K562 (cell line): ENCODE measurements around the gene TFCP2L1. TPM values are rescaled to one million over a fixed set of nuclear protein-coding genes. Genes with fewer than 3 reads are reported as not detected.

Experiments used
- ATAC-seq: fragments of 200-7000 bp; cut with Tn5 transposase; 3 replicates; pipeline ENCODE4 v1.9.1; 2020; ENCODE audit warnings: moderate library complexity
- BruUV-seq: library from RNA; stranded (reverse); fragments of 400-500 nt; replicated peaks from 2 replicates; lab custom pipeline; 2021; lab: Mats Ljungman, UMichigan
- CTCF ChIA-PET: fragments of 300-600 bp; formaldehyde crosslinking; extraction: SDS; loops from one replicate; lab custom pipeline; 2021; ENCODE audit warnings: low intra/inter-chr PET ratio; lab: Yijun Ruan, JAX
- POLR2A ChIA-PET: fragments of 300-600, 350-650 bp; sonication (Branson Sonifier 250); formaldehyde crosslinking; extraction: SDS; loops from one replicate; lab custom pipeline; 2021; ENCODE audit warnings: antibody characterized with exemption, inconsistent platforms; lab: Yijun Ruan, JAX
- DNase-seq, 4 experiments: peaks; one replicate each; pipeline versions ENCODE4 v3.0.0 to v3.0.0-alpha.2; 2011 to 2018; ENCODE audit warnings: low spot score in 3 of 4, mixed read lengths in 3 of 4; ENCODE audit errors: extremely low read depth in 1 of 4
- FAIRE-seq: peaks from 2 replicates; lab custom pipeline; 2011; peaks lifted over from hg19 to GRCh38; lab: Jason Lieb, UNC
- H2AFZ ChIP-seq: 2 replicates; pipeline ENCODE4 v1.6.0; 2011; ENCODE audit warnings: low read depth, low read length, control low read depth, inconsistent platforms
- H3K27ac ChIP-seq: fragments of 200-600 bp; 3 replicates; pipeline ENCODE4 v1.8.0; 2011; ENCODE audit warnings: low read depth, mild to moderate bottlenecking, control low read depth, inconsistent platforms, low read length, moderate library complexity, mixed read lengths; ENCODE audit errors: extremely low read depth
- H3K27me3 ChIP-seq, 2 experiments: fragments of 300-600 bp in 1 of 2; 2 replicates in 1 of 2; 3 replicates in 1 of 2; pipeline versions ENCODE4 v1.6.0 to v1.8.0; 2011; ENCODE audit warnings: inconsistent platforms in 2 of 2, low read length in 2 of 2, mild to moderate bottlenecking in 1 of 2, mixed read lengths in 1 of 2, moderate library complexity in 1 of 2; ENCODE audit not compliant: control insufficient read depth in 2 of 2, insufficient read depth in 2 of 2
- H3K36me3 ChIP-seq: fragments of 300-600 bp; 3 replicates; pipeline ENCODE4 v1.8.0; 2011; ENCODE audit warnings: mild to moderate bottlenecking, low read length, inconsistent platforms; ENCODE audit not compliant: control insufficient read depth, insufficient read depth
- H3K4me1 ChIP-seq, 2 experiments: fragments of 200-600 bp in 1 of 2; replicated peaks in 1 of 2; 2 replicates in 1 of 2; 3 replicates in 1 of 2; pipeline versions ENCODE4 v1.5.1 to v1.8.0; 2011; ENCODE audit warnings: inconsistent platforms in 2 of 2, low read length in 2 of 2, mild to moderate bottlenecking in 1 of 2, mixed read lengths in 1 of 2, moderate library complexity in 1 of 2; ENCODE audit not compliant: control insufficient read depth in 2 of 2, insufficient read depth in 2 of 2
- H3K4me2 ChIP-seq: 2 replicates; pipeline ENCODE4 v1.6.1; 2011; ENCODE audit warnings: low read length, control low read depth, inconsistent platforms, mixed read lengths; ENCODE audit not compliant: insufficient read depth
- H3K4me3 ChIP-seq: fragments of 200-600 bp; sonication (generic), shearing (Covaris generic); 2 replicates; pipeline ENCODE4 v1.5.1; 2016; ENCODE audit warnings: control low read depth, inconsistent platforms
- H3K79me2 ChIP-seq: fragments of 200-600 bp; 3 replicates; pipeline ENCODE4 v1.8.0; 2011; ENCODE audit warnings: low read length, inconsistent platforms; ENCODE audit not compliant: control insufficient read depth, insufficient read depth
- H3K9ac ChIP-seq, 2 experiments: 2 replicates each; pipeline versions ENCODE4 v1.6.0 to v1.6.1; 2011; ENCODE audit warnings: low read depth in 2 of 2, low read length in 2 of 2, control low read depth in 1 of 2, inconsistent platforms in 1 of 2, mild to moderate bottlenecking in 1 of 2, mixed read lengths in 1 of 2; ENCODE audit not compliant: insufficient read depth in 1 of 2
- H3K9me1 ChIP-seq: one replicate; pipeline ENCODE4 v1.6.0; 2011; ENCODE audit warnings: inconsistent platforms, mild to moderate bottlenecking, low read length, moderate library complexity; ENCODE audit not compliant: control insufficient read depth, insufficient read depth
- H3K9me3 ChIP-seq: replicated peaks from 2 replicates; pipeline ENCODE4 v1.5.1; 2011; ENCODE audit warnings: low read depth, low read length, inconsistent platforms; ENCODE audit not compliant: control insufficient read depth, insufficient read depth
- H4K20me1 ChIP-seq: replicated peaks from 2 replicates; pipeline ENCODE4 v1.6.1; 2011; ENCODE audit warnings: low read length, inconsistent platforms, mixed read lengths; ENCODE audit not compliant: control insufficient read depth, insufficient read depth
- ASH1L ChIP-seq: fragments of 450-650 bp; IDR thresholded peaks from 2 replicates; pipeline ENCODE4 v1.6.1; 2018; ENCODE audit warnings: borderline replicate concordance, mild to moderate bottlenecking, low read depth; ENCODE audit not compliant: partially characterized antibody
- CBX3 ChIP-seq, 2 experiments: IDR thresholded peaks; 1 replicate in 1 of 2; 2 replicates in 1 of 2; pipeline ENCODE4 v1.6.1; 2012; ENCODE audit warnings: inconsistent platforms in 2 of 2, low read length in 2 of 2, borderline replicate concordance in 1 of 2, control low read depth in 1 of 2
- CSDE1 ChIP-seq, 2 experiments: fragments of 450-650 bp; IDR thresholded peaks; 2 replicates each; pipeline ENCODE4 v1.6.1; 2016; ENCODE audit warnings: mild to moderate bottlenecking in 1 of 2
- HNRNPLL ChIP-seq: fragments of 200-400 bp; formaldehyde crosslinking; IDR thresholded peaks from 2 replicates; pipeline ENCODE4 v1.6.1; 2017; ENCODE audit warnings: low read length, low read depth, mild to moderate bottlenecking; ENCODE audit not compliant: poor library complexity, severe bottlenecking
- KHSRP ChIP-seq: fragments of 450-650 bp; IDR thresholded peaks from 2 replicates; pipeline ENCODE4 v1.6.1; 2017
- MYNN ChIP-seq, 2 experiments: sonication (generic); formaldehyde crosslinking in 1 of 2; IDR thresholded peaks; 2 replicates each; pipeline versions ENCODE4 v1.5.0 to v1.6.1; 2016 to 2020; ENCODE audit warnings: antibody characterized with exemption in 1 of 2, missing genetic modification reagents in 1 of 2
- NRF1 ChIP-seq, 2 experiments: fragments of 450-650 bp; IDR thresholded peaks in 1 of 2; conservative IDR thresholded peaks in 1 of 2; 2 replicates each; pipeline ENCODE4 v1.6.1; 2014; ENCODE audit warnings: mild to moderate bottlenecking in 2 of 2
- PHB ChIP-seq: fragments of 250-450 bp; sonication (Bioruptor Pico); IDR thresholded peaks from 2 replicates; pipeline ENCODE4 v1.5.0; 2021
- RBFOX2 ChIP-seq: fragments of 200-400 bp; formaldehyde crosslinking; IDR thresholded peaks from 2 replicates; pipeline ENCODE4 v1.6.1; 2017; ENCODE audit warnings: low read depth, mild to moderate bottlenecking, low read length, moderate library complexity
- RFX5 ChIP-seq: IDR thresholded peaks from 2 replicates; pipeline ENCODE4 v1.6.1; 2011; ENCODE audit warnings: low read depth, mild to moderate bottlenecking, improper control_type of control experiment, low read length
- TBP ChIP-seq: optimal IDR thresholded peaks from 2 replicates; pipeline ENCODE3; 2011; ENCODE audit warnings: low read depth, low read length, improper control_type of control experiment
- ZNF717 ChIP-seq: fragments of 250-450 bp; sonication (Bioruptor Pico); IDR thresholded peaks from 2 replicates; pipeline ENCODE4 v1.5.0; 2021
- ZNF740 ChIP-seq, 3 experiments: fragments of 200-800 bp in 1 of 3; sonication (Bioruptor generic) in 1 of 3; sonication (generic) in 1 of 3; formaldehyde crosslinking in 1 of 3; IDR thresholded peaks; 2 replicates each; pipeline versions ENCODE4 v1.6.1 to v1.8.0; 2016 to 2022; ENCODE audit warnings: mild to moderate bottlenecking in 2 of 3, missing compliant biosample characterization in 2 of 3, missing genetic modification characterization in 2 of 3, missing genetic modification reagents in 1 of 3
- WGBS: fragments of 100-300 bp; shearing (Covaris generic); methylation state at CpG from one replicate; pipeline ENCODE4 v1.1.6; 2016; ENCODE audit warnings: low coverage, mixed read lengths; ENCODE audit not compliant: insufficient coverage; ENCODE audit errors: missing lambda C conversion rate; 5-methylcytosine and 5-hydroxymethylcytosine counted together
- in situ Hi-C: fragments of 300-500 bp; cut with MboI; formaldehyde crosslinking; loops from 4 replicates; pipeline ENCODE4 v1.15.0; 2018; ENCODE audit warnings: inconsistent platforms, mixed read lengths
- intact Hi-C: fragments of 100-400 bp; cut with micrococcal nuclease; formaldehyde crosslinking; loops from 2 replicates; pipeline ENCODE4 v1.14.2; 2022
- polyA plus RNA-seq, 8 experiments: library from polyadenylated mRNA; depleted of rRNA in 4 of 8; stranded (reverse) in 5 of 8; unstranded in 3 of 8; fragments of >200 nt; fragmentation: Nextera tagmentation in 2 of 8; fragmentation: Illumina TruSeq in 1 of 8; extraction: Ambion mirVana in 2 of 8; extraction: Trizol in 1 of 8; gene quantifications; 2 replicates each; pipeline versions ENCODE4 v1.2.1 to v1.2.3, GENCODE V29; 2011 to 2014; ENCODE audit warnings: inconsistent platforms in 1 of 8, missing spikeins in 1 of 8
- total RNA-seq, 7 experiments: library from RNA; depleted of rRNA in 6 of 7; stranded (reverse); fragments of >200 nt in 6 of 7; fragmentation: Illumina TruSeq in 2 of 7; extraction: Trizol in 2 of 7; gene quantifications; 2 replicates each; pipeline versions ENCODE4 v1.2.1 to v1.2.3, GENCODE V29; 2011 to 2021; ENCODE audit warnings: low replicate concordance in 1 of 7
- TF ChIP-seq, protein P1 (sequence below): sonication (generic); formaldehyde crosslinking; IDR thresholded peaks from 2 replicates; pipeline ENCODE4 v1.8.0; 2022; ENCODE audit warnings: mild to moderate bottlenecking, missing genetic modification reagents
- TF ChIP-seq, protein P2 (sequence below): fragments of 450-650 bp; IDR thresholded peaks from 2 replicates; pipeline ENCODE4 v1.6.1; 2018; ENCODE audit not compliant: partially characterized antibody

Gene TFCP2L1
- total and polyA plus RNA-seq, 9 of the 15 experiments (the other 6 are each of a cell fraction or from before 2014, with no cell fraction given), result 0.08 to 1.00 (median 0.42) TPM

DNA sequence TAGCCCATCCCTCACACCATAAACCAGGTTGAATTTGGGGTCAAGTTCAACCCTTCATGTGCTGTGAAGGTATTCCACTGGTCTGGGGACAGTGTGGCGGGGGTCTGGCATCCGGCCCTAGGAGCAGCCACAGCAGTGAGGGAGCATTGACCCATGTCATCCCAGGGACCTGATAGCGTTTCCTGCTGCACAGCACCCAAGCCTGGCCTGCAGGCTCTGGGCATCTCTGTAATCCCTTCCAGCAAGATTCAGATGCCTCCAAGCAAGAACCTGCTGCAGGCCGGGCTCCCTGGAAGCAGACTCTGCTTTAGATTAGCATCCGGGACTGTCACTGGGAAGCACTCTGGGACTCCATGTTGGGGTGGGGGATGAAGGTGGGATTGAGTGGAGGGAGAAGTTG lies 90.4 kb downstream of the TFCP2L1 start:
- no peak overlapping the region for H3K27ac ChIP-seq
- no peak overlapping the region for H3K9ac ChIP-seq
- WGBS, result 2% methylated on average over 5 of the region's 5 CpGs
- in situ Hi-C loops, result no loop called here
- FAIRE-seq (no peak), DNase-seq (no peak), ATAC-seq (no peak)
- H3K4me3 ChIP-seq, result no peak overlapping the region
- intact Hi-C loops, result no loop called here
- H3K79me2 ChIP-seq, result no peaks in the 10 kb centered on the region
- no peaks in the 10 kb centered on the region for H3K36me3 ChIP-seq
- ChIA-PET CTCF (no interaction called here), POLR2A (no interaction called here)
- no peak overlapping the region for H2AFZ ChIP-seq
- H3K27me3 ChIP-seq, result peaks cover 28 to 66% of the 10 kb centered on the region in 2 experiments
- no TSS peak for BruUV-seq
- H3K4me2 ChIP-seq, result no peak overlapping the region
- no peaks in the 10 kb centered on the region; the same call in 1 of the 2 replicates for H4K20me1 ChIP-seq
- H3K9me3 ChIP-seq, result no peaks in the 10 kb centered on the region
- no peaks in the 10 kb centered on the region; a peak in 1 of 5 replicates for H3K4me1 ChIP-seq
- no peaks in the 10 kb centered on the region for H3K9me1 ChIP-seq
- TF ChIP-seq, protein P1, sequence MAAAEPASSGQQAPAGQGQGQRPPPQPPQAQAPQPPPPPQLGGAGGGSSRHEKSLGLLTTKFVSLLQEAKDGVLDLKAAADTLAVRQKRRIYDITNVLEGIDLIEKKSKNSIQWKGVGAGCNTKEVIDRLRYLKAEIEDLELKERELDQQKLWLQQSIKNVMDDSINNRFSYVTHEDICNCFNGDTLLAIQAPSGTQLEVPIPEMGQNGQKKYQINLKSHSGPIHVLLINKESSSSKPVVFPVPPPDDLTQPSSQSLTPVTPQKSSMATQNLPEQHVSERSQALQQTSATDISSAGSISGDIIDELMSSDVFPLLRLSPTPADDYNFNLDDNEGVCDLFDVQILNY (CRISPR knock-in tag), result no peak
- TF ChIP-seq RFX5 (no peak), MYNN (IDR thresholded peaks at IDR 0.05) (no peak), MYNN (CRISPR knock-in tag; IDR thresholded peaks at IDR 0.05) (no peak), KHSRP (no peak), TBP (no peak), ASH1L (no peak), RBFOX2 (no peak), CSDE1 (IDR thresholded peaks at IDR 0.05) (no peak), ZNF717 (CRISPR knock-in tag) (no peak), HNRNPLL (no peak), CBX3 (IDR thresholded peaks at IDR 0.05; ENCODE audit: borderline replicate concordance in 1 of 2, low read length in 2 of 2) (no peak), ZNF740 (CRISPR knock-in tag; IDR thresholded peaks at IDR 0.05) (no peak), ZNF740 (tag; IDR thresholded peaks at IDR 0.05) (no peak), PHB (no peak), NRF1 (conservative IDR thresholded peaks at IDR 0.05 in 1 of 2, IDR thresholded peaks at IDR 0.05 in 1 of 2) (no peak)
- TF ChIP-seq, protein P2, sequence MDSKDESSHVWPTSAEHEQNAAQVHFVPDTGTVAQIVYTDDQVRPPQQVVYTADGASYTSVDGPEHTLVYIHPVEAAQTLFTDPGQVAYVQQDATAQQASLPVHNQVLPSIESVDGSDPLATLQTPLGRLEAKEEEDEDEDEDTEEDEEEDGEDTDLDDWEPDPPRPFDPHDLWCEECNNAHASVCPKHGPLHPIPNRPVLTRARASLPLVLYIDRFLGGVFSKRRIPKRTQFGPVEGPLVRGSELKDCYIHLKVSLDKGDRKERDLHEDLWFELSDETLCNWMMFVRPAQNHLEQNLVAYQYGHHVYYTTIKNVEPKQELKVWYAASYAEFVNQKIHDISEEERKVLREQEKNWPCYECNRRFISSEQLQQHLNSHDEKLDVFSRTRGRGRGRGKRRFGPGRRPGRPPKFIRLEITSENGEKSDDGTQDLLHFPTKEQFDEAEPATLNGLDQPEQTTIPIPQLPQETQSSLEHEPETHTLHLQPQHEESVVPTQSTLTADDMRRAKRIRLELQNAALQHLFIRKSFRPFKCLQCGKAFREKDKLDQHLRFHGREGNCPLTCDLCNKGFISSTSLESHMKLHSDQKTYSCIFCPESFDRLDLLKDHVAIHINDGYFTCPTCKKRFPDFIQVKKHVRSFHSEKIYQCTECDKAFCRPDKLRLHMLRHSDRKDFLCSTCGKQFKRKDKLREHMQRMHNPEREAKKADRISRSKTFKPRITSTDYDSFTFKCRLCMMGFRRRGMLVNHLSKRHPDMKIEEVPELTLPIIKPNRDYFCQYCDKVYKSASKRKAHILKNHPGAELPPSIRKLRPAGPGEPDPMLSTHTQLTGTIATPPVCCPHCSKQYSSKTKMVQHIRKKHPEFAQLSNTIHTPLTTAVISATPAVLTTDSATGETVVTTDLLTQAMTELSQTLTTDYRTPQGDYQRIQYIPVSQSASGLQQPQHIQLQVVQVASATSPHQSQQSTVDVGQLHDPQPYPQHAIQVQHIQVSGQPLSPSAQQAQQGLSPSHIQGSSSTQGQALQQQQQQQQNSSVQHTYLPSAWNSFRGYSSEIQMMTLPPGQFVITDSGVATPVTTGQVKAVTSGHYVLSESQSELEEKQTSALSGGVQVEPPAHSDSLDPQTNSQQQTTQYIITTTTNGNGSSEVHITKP, result no peak
